Tibial artery (tissue), 4 donors: Measurements from ENCODE around the gene RBMS2.

Experiments
- DNase-seq, 2 donors: peaks; one replicate each; pipeline ENCODE4 v3.0.0-alpha.2; 2019
- H3K27ac ChIP-seq, 2 donors: fragments of 200-600 bp; sonication (generic) in 1 of 2; 1 replicate in 1 of 2; 2 replicates in 1 of 2; pipeline ENCODE4 v1.5.1; 2018 to 2019; ENCODE audit warnings: mild to moderate bottlenecking in 1 of 2
- H3K27me3 ChIP-seq, 2 donors: fragments of 200-600 bp; sonication (generic) in 1 of 2; one replicate each; pipeline versions ENCODE4 v1.5.1 to v1.6.0; 2016 to 2019
- H3K36me3 ChIP-seq, 3 donors: fragments of 200-600 bp; sonication (generic) in 2 of 3; one replicate each; pipeline ENCODE4 v1.5.1; 2016 to 2019; ENCODE audit warnings: mild to moderate bottlenecking in 2 of 3
- H3K4me1 ChIP-seq, 4 donors: fragments of 200-600 bp; sonication (generic) in 2 of 4; 1 replicate in 3 of 4; 2 replicates in 1 of 4; pipeline ENCODE4 v1.5.1; 2016 to 2019
- H3K4me3 ChIP-seq, 2 donors: fragments of 200-600 bp; sonication (generic) in 1 of 2; 1 replicate in 1 of 2; 2 replicates in 1 of 2; pipeline ENCODE4 v1.5.1; 2018 to 2019; ENCODE audit warnings: mild to moderate bottlenecking in 2 of 2
- H3K9me3 ChIP-seq, 3 donors: fragments of 200-600 bp; sonication (generic) in 1 of 3; one replicate each; pipeline ENCODE4 v1.5.1; 2016 to 2019
- CTCF ChIP-seq, 2 experiments: fragments of 200-600 bp in 1 of 2; fragments of 450-650 bp in 1 of 2; IDR thresholded peaks; one replicate each; pipeline ENCODE4 v1.5.1; 2017 to 2019; ENCODE audit warnings: antibody characterized with exemption in 2 of 2, mild to moderate bottlenecking in 1 of 2, moderate library complexity in 1 of 2
- intact Hi-C: fragments of 100-400 bp; cut with DNase I; formaldehyde crosslinking; loops from one replicate; pipeline ENCODE4 v1.15.0; 2023; ENCODE audit warnings: low total_unique reads

Gene RBMS2

GRCh38 chr12:56479625-56480024, 42.0 kb upstream of the RBMS2 start:
- Histone ChIP-seq H3K27me3 (no peaks in the 10 kb centered on the region), H3K9me3 (no peaks in the 10 kb centered on the region), H3K27ac (no peak overlapping the region), H3K4me1 (no peaks in the 10 kb centered on the region), H3K36me3 (no peaks in the 10 kb centered on the region), H3K4me3 (no peak overlapping the region)
- DNase-seq: no peak
- TF ChIP-seq CTCF (IDR thresholded peaks at IDR 0.05): no peak
- intact Hi-C loops: no loop called here

GRCh38 chr12:56484566-56484965, 37.1 kb upstream of the RBMS2 start:
- no peak overlapping the region for H3K27ac ChIP-seq
- TF ChIP-seq CTCF (IDR thresholded peaks at IDR 0.05): no peak
- peaks cover 0 to 16% (median 10%) of the 10 kb centered on the region in 4 donors for H3K4me1 ChIP-seq
- no peak overlapping the region for H3K4me3 ChIP-seq
- H3K36me3 ChIP-seq: no peaks in the 10 kb centered on the region
- no peaks in the 10 kb centered on the region for H3K27me3 ChIP-seq
- DNase-seq: no peak
- intact Hi-C loops: no loop called here
- H3K9me3 ChIP-seq: no peaks in the 10 kb centered on the region

- no peak for TF ChIP-seq CTCF (IDR thresholded peaks at IDR 0.05)
- Histone ChIP-seq H3K4me3 (no peak overlapping the region), H3K27me3 (peaks cover 0 to 1% of the 10 kb centered on the region in 2 donors), H3K36me3 (no peaks in the 10 kb centered on the region), H3K9me3 (no peaks in the 10 kb centered on the region), H3K4me1 (peaks cover 0 to 16% (median 10%) of the 10 kb centered on the region in 4 donors), H3K27ac (no peak overlapping the region)
- no peak for DNase-seq
- intact Hi-C loops: no loop called here
These were observed 34.9 kb upstream of the RBMS2 start for GRCh38 chr12:56486694-56487093.

- Histone ChIP-seq H3K27me3 (peaks cover 0 to 3% of the 10 kb centered on the region in 2 donors), H3K27ac (peak overlapping the region in 1 of 2 donors; percentile 38), H3K9me3 (no peaks in the 10 kb centered on the region), H3K4me3 (peak overlapping the region; percentile 60 to 64), H3K4me1 (peaks cover 0 to 16% (median 10%) of the 10 kb centered on the region in 4 donors), H3K36me3 (no peaks in the 10 kb centered on the region)
- no peak for TF ChIP-seq CTCF (IDR thresholded peaks at IDR 0.05)
- DNase-seq: peak in 1 of 2 donors; percentile 28
- intact Hi-C loops: no loop called here
These were observed 34.1 kb upstream of the RBMS2 start for GRCh38 chr12:56487448-56488040.

GRCh38 chr12:56488041-56488955, 33.3 kb upstream of the RBMS2 start, which contains the start of gene GLS2:
TSS of gene GLS2 (minus strand) at chr12:56488161. CDS start at chr12:56488118, 43 bp downstream.
- Histone ChIP-seq H3K36me3 (no peaks in the 10 kb centered on the region), H3K4me3 (peak within 1 kb of the TSS; percentile 60 to 64), H3K27me3 (peaks cover 0 to 3% of the 10 kb centered on the region in 2 donors), H3K27ac (peak within 1 kb of the TSS in 1 of 2 donors; percentile 38), H3K4me1 (peaks cover 0 to 16% (median 10%) of the 10 kb centered on the region in 4 donors), H3K9me3 (no peaks in the 10 kb centered on the region)
- TF ChIP-seq CTCF (IDR thresholded peaks at IDR 0.05): no peak
- DNase-seq: peak; percentile 76 to 83
- intact Hi-C loops: no loop called here
